Measurements from ENCODE around the gene SH3BGR. TPM values are rescaled to one million over a fixed set of nuclear protein-coding genes. Genes with fewer than 3 reads are reported as not detected.

The SH3BGR gene
- total and polyA plus RNA-seq, 10 of the 15 experiments (the other 5 are each of a cell fraction or from before 2014, with no cell fraction given), result 0.45 to 3.5 (median 1.7) TPM

- TF ChIP-seq, protein P1, sequence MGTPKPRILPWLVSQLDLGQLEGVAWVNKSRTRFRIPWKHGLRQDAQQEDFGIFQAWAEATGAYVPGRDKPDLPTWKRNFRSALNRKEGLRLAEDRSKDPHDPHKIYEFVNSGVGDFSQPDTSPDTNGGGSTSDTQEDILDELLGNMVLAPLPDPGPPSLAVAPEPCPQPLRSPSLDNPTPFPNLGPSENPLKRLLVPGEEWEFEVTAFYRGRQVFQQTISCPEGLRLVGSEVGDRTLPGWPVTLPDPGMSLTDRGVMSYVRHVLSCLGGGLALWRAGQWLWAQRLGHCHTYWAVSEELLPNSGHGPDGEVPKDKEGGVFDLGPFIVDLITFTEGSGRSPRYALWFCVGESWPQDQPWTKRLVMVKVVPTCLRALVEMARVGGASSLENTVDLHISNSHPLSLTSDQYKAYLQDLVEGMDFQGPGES (IDR thresholded peaks at IDR 0.05), result no peak
- TF ChIP-seq PBX3 (IDR thresholded peaks at IDR 0.05; ENCODE audit: insufficient replicate concordance, low read depth, low read length) (no peak), BCL3 (IDR thresholded peaks at IDR 0.05; ENCODE audit: borderline replicate concordance, insufficient read depth, low read depth, low read length, poor library complexity, severe bottlenecking) (no peak), POLR2AphosphoS2 (IDR thresholded peaks at IDR 0.05; ENCODE audit: low read depth, low read length) (no peak), HDAC2 (IDR thresholded peaks at IDR 0.05) (no peak), BRCA1 (IDR thresholded peaks at IDR 0.05; ENCODE audit: low read depth, low read length) (no peak), FOS (IDR thresholded peaks at IDR 0.05; ENCODE audit: borderline replicate concordance, extremely low read depth, insufficient read length) (no peak)
Measured at GRCh38 chr21:39527664-39528381, 76.1 kb downstream of the SH3BGR start (continued).

- Histone ChIP-seq H3K79me2 (ENCODE audit: control insufficient read depth, insufficient read depth, low read length) (no peaks in the 10 kb centered on the region), H4K20me1 (ENCODE audit: control insufficient read depth, insufficient read depth) (no peaks in the 10 kb centered on the region), H3K9me3 (replicated peaks; ENCODE audit: control insufficient read depth, insufficient read depth, low read length) (no peaks in the 10 kb centered on the region), H3K4me3 (no peak overlapping the region), H3K4me2 (ENCODE audit: control insufficient read depth, insufficient read depth) (no peak overlapping the region), H3K4me1 (ENCODE audit: control insufficient read depth, insufficient read depth, low read length) (no peaks in the 10 kb centered on the region), H3K27me3 (replicated peaks in 1 of 2; ENCODE audit: control insufficient read depth in 2 of 2, insufficient read depth in 2 of 2, low read length in 1 of 2) (no peaks in the 10 kb centered on the region), H3K36me3 (ENCODE audit: control insufficient read depth in 2 of 2, insufficient read depth in 2 of 2, low read length in 1 of 2) (no peaks in the 10 kb centered on the region), H3K27ac (ENCODE audit: control insufficient read depth, insufficient read depth) (no peak overlapping the region), H2AFZ (ENCODE audit: control insufficient read depth, low read depth, low read length) (no peak overlapping the region), H3K9ac (ENCODE audit: control insufficient read depth, insufficient read depth, low read length) (no peak overlapping the region)
- ChIA-PET POLR2A (no interaction called here), SMC1A (ENCODE audit: uncharacterized antibody, unreplicated experiment) (no interaction called here), RAD21 (ENCODE audit: unreplicated experiment) (no interaction called here), CTCF (no interaction called here)
- intact Hi-C loops (cut with micrococcal nuclease; ENCODE audit: unreplicated experiment), result no loop called here
- TF ChIP-seq, protein P2, sequence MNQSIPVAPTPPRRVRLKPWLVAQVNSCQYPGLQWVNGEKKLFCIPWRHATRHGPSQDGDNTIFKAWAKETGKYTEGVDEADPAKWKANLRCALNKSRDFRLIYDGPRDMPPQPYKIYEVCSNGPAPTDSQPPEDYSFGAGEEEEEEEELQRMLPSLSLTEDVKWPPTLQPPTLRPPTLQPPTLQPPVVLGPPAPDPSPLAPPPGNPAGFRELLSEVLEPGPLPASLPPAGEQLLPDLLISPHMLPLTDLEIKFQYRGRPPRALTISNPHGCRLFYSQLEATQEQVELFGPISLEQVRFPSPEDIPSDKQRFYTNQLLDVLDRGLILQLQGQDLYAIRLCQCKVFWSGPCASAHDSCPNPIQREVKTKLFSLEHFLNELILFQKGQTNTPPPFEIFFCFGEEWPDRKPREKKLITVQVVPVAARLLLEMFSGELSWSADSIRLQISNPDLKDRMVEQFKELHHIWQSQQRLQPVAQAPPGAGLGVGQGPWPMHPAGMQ (IDR thresholded peaks at IDR 0.05; ENCODE audit: borderline replicate concordance), result no peak
- peak; percentile 40; the same call in 1 of the 2 replicates for TF ChIP-seq REST (IDR thresholded peaks at IDR 0.05; ENCODE audit: low read depth, low read length)
- no TSS peak for BruUV-seq (replicated peaks)
- FAIRE-seq (no peak), ATAC-seq (no peak), DNase-seq (ENCODE audit: low read depth, low spot score) (no peak)
- 19% methylated on average over 4 of the region's 4 CpGs for WGBS (ENCODE audit: insufficient coverage, insufficient replicate concordance, low lambda C conversion rate, missing lambda C conversion rate)
- in situ Hi-C loops (cut with MboI), result loop anchor here (10.0 kb wide), 1 partner anchor 1606 kb away; no protein-coding TSS in a partner anchor
Measured at GRCh38 chr21:39529026-39529425, 77.3 kb downstream of the SH3BGR start.
